Fibroblast of skin of right biceps (primary cell): ENCODE results near the gene PSTPIP2.
A peak's percentile ranks its signal among the peaks of the same experiment; 100 is the strongest.
"Not testable (repeated sequence)": the region's sequence is repeated elsewhere in the genome, so short reads cannot be mapped to it uniquely, and the experiment has no call there.

Source experiments
- DNase-seq: peaks from one replicate; pipeline ENCODE4 v3.0.0-alpha.2; 2013

The PSTPIP2 gene

DNA sequence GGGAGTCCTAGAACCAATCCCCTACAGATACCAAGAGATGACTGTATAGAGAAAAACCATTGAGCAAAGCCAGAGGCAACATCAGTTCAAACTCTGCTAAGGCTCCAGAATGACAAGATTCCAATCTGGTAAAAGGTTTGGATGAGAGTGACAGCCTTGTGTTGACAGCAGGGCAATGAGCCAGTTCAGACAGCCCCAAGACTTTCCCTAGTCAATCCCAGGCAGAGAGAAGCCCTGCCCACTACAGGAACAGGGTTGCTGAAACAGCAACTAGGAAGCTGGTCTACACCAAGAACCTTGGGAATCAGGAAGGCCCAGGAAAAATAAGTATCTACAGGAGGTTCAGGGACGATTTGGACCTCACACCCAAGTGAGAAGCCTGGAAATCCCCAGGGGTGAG lies 3.3 kb downstream of the PSTPIP2 start:
- DNase-seq, result no peak

DNA sequence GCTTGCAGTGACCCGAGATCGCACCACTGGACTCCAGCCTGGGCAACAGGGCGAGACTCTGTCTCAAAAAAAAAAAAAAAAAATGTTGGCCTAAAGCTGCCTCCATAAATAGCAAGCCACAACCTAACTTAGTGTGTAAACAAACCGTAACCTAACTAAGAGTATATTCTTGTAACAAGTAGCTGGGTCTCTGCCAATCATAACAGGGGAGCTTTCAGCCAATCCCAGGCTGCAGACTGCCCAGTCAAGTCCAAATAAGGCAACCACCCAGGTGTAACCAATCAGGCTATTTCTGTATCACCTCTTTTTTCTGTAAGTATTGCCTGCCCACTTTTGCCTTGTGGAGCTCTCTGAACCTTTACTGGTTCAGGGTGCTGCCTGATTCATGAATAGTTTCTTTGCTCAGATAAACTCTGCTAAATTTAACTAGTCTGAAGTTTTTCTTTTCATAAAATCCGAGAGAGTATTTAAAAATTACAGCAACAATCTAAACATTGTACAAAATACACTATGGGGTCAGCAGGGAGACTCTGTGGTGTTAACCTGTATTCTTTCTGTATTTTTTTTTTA lies 4.5 kb downstream of the PSTPIP2 start:
- DNase-seq, result peak; percentile 37

DNA sequence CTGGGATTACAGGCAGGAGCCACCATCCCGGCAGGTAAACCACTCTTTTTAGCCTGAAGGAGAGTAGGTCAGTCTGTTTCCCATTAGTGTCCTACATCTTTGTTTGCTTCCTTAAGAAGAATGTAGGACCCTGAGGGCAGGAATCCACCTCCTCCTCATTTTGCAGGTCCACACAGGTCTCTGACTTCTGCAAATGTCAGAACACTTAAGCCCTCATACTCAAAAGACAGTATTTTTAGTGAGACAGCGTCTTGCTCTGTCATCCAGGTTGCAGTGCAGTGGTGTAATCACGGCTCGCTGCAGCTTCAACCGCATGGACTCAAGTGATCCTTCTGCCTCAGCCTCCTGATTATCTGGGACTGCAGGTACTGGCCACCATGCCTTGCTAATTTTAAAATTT lies 9.3 kb downstream of the PSTPIP2 start:
- DNase-seq, result no peak

DNA sequence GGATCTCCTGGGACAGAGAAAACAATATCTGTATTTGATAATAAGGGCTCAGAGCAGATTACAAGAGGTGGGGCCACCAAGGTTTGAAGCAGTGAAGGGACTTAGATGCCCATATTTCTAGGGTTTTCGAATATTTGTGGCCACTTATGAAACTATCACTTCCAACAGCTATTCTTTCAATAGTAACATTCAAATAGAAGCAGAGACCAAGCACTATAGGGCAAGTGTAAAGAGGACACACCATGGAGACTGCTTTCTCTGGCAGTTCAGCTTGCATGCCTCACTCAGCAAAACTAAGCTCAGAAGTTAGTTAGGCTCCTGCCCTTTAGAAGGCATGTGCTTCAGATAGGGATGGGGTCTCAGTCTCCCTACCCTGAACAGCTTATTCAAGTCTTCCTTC lies 10.3 kb downstream of the PSTPIP2 start:
- DNase-seq, result no peak

DNA sequence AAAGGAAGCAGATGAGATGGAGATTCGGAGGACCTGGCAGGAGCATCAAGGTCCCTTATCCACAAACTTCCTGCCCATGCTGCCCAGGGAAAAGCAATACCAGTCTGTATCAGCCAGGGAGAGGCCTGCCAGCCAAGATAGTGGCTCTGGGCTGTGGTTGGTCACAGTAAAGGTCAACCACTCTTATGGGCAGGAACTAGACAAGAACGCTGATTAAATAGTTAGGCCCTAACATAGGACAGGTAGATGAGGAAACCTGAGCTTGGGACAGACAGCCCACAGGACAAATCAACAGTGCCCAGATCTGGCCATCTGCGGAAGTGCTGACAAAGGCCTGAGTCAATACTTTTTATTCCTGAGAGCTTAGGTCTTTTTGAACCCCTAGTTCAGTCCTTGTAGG lies 10.7 kb downstream of the PSTPIP2 start:
- DNase-seq, result no peak

DNA sequence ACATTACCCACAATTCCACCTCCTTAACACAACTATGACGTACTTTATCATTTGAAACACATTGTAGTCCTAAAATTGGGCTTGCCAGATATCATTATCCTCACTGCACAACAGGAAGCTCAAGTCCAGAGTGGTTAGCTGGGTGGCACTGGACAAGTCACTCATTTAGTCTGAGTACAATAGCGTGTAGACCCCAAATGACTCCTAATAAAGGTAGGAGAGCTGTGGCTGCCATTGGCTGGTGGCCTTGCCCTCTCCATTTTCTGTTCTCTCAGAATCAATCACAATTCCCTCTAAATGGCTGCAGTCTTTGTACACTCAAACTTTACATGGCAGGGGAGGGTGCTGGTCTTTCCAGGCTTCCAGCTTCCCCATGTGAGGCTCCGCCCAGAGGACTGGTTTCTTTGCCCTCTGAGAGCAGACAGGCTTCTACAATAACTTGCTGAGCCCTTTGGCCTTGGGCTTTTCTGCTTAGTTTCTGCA lies 11.7 kb downstream of the PSTPIP2 start:
- DNase-seq, result no peak

DNA sequence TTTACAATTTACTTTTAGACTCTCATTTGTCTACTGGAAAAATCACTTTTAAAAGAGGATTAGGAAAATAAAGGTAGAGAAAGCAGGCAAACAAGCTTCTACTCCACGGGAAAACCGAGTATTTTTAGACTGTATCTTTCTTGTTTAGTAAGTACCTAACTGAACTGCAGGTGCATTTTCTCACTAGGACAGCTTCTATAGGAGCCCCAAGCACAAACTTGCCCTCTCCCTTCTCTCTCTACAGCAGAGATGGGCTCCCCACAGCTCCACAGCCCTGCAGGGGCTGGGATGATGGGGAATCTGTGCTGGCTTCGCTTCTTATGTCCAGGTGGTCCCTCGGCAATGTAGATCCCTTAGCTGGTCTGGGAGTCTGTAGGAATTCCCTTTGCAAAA lies 16.2 kb downstream of the PSTPIP2 start:
- no peak for DNase-seq

DNA sequence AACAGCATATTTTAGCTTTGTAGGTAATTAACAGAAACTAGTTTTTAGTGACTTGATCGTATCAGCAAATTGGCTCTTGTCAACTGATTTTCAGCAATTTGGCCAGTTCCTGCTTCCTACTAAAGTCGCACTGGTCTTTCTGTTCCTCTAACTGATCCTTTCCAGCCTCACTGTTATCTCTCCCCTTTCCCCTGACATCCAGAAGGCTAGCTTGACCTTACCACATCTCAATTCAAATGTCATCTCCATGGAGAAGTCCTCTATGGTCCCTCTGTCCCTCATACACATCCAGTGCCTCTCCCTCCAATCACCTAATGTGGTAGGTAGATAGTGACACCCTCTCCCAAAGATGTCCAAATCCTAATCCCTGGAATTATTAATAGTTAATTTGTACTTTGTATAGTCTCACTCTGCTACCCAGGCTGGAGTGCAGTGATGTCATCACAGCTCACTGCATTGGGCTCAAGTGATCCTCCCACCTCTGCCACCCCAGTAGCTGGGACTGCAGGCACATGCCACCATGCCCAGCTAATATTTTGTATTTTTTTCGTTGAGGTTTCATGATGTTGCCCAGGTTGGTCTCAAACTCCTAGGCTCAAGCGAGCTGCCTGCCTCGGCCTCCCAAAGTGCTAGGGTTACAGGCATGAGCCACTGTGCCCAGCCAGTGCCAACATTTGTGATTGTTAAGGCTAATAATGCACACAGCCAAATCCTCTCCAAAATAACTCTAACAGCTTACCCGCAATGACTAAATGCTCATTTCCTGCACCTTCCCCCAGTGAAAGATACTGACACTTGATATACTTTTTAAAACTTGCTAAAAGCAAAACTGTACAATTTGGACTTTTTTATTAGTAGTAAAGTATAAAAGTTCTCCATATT lies 16.9 kb downstream of the PSTPIP2 start:
- DNase-seq, result no peak

DNA sequence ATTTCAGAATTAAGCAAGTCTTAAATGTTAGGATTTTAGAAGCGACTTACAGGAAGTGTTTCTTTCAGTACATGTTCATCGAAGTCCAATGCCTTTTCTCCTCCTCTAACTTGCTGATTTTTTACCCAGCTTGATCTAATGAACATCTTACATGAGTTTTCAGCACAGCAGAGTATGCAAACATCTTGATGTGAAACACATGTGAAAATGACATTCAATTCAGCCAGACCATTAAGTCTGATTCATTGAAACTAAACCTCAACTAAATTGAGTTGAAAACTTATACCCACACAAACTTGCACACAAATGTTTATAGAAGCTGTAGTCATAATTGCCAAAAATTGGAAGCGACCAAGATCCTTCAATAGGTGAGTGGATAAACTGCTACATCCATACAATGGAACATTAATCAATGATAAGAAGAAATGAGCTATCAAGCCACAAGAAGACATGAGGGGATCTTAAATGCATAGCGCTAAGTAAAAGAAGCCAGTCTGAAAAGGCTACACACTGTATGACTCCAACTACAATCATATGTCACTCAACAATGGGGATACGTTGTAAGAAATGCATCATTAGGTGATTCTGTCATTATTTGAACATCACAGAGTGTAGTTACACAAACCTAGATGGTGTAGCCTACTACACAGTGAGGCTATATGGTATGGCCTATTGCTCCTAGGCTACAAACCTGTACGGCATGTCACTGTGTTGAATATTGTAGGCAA lies 18.5 kb downstream of the PSTPIP2 start:
- peak; percentile 75 for DNase-seq

DNA sequence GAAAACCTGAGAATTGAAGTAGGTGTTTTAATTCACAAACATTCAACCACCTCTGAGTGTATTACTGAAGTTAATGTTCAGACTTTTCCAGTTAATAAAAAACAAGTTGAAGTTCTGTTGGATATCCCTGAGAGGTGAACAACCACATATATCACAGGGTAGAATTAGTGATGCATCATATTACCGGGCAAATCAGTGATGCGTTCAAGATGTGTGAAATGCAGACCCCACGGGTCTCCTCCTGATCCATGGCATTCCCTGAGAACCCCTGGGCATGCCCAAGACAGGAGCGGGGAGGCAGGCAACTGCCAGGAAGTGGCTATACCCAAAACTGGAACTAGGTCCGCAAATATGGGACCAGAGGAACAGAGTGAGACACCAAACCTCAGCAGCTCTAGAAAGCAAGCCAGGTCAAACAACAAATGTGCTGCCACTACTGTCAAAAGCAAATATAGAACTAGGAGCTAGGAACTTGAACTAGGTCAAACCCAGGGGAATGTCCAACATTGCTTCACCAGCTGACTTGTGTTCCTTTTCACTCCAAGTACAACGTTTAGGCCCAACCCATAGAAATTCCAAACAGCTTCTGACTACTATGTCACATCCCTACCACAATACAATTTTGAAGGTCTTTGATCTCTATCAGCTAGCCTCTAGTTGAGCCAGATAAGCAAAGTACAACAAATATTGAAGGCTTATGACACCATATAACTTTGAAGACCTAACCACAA lies 20.2 kb downstream of the PSTPIP2 start:
- peak; percentile 39 for DNase-seq

DNA sequence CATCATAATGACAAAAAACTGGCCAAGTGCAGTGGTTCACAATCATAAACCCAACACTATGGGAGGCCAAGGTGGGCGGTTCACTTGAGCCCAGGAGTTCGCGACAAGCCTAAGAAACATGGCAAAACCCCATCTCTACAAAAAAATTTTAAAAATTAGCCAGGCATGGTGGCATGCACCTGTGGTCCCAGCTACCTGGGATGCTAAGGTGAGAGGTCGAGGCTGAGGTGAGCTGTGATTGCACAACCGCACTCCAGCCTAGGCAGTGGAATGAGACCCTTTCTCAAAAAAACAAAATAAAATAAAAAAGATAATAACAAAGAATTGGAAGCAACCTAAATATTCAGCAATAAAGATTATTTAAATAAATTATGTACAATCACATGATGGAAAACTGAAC lies 21.8 kb downstream of the PSTPIP2 start:
- no peak for DNase-seq

DNA sequence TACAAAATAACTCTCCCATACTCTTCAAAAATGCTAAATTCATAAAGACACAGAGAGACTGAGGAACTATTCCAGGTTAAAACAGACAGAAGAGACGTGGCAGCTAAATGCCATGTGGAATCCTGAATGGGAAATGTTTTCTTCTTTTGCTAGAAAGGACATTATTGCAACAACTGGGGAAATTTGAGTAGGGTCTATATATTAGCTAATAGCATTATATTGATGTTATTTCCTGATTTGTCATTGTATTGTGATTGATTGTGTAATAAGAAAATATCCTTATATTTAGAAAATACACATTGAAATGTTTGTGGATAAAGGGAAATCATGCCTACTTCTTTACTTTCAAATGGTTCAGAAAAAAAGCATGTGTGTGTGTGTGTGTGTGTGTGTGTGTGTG lies 23.4 kb downstream of the PSTPIP2 start:
- DNase-seq, result no peak

DNA sequence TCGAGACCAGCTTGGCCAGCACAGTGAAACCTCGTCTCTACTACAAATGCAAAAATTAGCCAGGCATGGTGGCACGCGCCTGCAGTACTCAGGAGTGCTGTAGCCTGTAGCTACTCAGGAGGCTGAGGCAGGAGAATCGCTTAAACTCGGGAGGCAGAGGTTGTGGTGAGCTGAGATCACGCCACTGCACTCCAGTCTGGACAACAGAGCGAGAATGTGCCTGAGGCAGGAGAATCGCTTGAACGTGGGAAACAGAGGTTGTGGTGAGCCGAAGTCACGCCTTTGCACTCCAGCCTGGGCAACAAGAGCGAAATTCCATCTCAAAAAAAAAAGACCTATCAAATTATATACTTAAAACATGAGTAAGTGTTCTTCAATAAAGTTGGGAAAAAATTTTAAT lies 24.7 kb downstream of the PSTPIP2 start:
- not testable (repeated sequence) for DNase-seq

DNA sequence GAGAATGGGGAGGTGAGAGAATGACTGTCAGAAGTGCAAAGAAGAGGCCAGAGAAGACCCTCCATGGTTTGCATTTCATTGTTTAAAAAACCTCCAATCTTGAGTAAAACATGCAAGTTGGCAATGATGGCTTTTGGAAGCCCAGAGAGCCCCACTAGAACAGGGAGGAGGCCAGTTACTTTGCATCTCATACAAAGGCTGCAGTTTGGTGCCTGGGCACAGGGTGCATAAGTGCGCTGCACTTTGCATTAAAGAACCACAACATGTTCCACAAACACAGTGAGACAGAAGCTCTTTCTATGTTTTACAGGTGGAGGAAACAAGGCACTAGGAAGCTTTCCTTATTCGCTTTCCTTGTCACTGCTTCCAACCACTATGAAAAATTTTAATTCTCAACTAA lies 25.4 kb downstream of the PSTPIP2 start:
- no peak for DNase-seq

DNA sequence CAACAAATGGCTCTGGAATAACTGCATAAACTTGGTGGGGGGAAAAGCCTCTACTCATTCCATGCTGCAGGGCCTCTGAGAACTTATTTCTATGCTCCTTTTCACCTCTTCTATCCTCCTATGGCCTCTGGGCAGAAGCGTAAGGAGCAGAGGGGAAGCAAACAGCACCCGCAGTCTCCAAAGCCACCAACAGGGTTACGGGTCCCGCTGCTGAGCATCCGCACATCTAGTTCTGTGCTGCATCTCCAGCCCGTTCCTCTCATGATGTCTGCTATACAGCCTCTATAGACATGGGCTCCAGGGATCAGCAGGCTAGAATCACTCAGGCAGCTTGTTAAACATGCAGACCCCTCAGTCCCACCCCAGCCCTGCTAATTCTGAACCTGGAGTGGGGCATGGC lies 25.9 kb downstream of the PSTPIP2 start:
- DNase-seq, result no peak

DNA sequence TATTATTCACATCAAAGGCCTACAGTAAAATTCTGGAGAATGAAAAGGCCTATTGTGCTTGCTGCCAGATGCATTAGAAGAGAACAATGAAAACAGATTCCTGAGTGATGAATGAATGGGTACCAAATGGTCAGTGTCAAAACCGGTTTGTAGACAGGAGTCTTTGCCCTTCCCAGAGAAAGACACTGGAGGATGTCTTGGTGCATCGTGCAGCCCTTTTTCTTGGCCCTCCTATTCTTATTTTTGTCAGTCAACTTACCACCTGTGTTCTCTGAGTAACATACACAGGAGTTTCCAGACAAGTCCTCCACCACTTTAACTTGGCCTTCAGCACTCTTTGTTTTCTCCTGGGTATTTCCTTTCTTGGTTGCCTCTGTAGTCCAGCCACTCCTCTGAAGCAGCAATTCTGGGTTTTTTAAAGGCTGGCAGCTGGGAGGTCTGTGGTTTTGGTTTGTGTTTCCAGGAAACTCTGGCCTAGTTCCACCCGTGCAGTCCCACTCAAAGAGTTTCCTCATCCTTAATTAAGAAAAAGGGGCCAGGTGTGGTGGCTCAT lies 29.4 kb downstream of the PSTPIP2 start:
- DNase-seq, result peak; percentile 38

DNA sequence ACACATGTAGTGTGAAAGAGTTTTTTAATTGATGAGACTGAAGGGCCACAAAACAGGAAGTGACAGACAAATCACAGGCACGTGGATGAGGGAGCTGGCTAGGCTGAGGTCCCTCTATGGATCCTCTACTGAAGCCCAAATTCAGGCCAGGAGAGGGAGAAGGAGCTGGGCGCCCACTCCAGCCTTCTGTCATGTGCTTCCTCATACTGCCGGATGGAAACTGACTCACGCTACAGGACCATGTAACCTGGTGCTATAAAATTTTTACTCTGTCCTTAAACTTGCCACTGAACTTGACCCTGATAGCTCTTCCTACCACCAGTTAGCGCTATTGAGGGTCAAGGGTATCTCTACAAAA lies 31.3 kb downstream of the PSTPIP2 start:
- DNase-seq, result no peak

DNA sequence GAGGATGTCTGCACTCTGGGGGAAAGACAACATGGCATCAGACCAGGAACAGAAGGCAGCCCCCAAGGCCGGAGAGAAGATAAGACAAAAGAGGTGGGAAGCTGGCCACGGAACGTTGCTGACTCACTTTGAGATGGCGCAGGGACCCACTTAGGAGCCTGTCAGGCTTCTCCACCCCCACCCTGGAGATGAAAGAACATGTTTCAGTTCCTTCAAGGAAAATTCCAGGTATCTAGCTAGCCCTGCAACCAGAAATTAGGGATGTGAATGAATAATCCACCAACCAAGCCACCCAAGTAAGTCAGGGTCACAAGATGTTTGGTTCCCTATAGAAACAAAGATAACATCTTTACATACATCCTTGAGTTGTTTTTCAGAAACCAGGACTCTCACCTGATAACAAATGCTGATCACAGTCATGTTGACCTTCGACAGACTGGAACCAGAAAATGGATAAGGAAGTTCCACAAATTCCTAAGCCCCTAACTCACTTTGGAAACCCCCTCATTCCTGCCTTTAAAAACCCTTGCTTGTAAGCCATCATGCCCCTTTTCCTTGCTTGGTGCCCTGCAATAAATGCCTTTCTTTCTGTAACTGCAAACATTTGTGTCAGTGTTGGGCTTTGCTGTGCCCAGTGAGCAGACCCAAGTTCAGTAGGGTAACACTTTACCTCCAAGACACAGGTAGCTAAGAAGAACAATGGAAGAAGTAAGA lies 31.9 kb downstream of the PSTPIP2 start:
- DNase-seq, result no peak

DNA sequence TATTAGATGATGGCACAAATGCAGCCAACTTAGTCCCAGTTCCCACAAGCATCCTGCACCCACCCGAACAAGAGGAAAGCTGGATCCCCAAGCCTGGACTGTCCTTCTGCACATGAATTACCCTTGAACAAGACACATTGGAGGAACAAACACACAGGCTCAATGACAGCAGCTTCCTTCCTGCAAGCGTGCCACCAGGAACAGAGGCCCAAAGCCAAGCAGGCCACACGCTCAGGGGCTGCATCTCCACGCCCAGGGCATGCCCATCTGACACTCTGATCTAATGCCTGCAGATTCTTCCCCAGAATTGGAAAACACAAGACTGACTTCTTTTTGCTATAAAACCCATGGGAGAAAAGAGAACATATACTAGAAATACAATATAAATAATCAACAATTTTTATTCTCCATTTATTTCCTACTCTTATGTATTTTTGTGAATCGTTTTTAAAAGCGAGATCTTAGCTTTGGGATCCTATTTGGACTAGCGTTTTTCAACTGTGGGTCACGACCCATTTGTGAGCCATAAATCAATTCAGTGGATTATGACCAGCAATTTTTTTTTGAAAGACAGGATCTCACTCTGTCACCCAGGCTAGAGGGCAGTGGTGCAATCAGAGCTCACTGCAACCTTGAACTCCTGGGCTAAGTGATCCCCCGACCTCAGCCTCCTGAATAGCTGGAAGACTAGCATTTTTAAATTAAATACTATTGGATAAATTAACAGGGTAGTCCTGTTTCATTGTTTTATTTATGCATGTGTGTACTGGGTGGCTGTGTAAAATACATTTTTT lies 34.4 kb downstream of the PSTPIP2 start:
- DNase-seq, result no peak

DNA sequence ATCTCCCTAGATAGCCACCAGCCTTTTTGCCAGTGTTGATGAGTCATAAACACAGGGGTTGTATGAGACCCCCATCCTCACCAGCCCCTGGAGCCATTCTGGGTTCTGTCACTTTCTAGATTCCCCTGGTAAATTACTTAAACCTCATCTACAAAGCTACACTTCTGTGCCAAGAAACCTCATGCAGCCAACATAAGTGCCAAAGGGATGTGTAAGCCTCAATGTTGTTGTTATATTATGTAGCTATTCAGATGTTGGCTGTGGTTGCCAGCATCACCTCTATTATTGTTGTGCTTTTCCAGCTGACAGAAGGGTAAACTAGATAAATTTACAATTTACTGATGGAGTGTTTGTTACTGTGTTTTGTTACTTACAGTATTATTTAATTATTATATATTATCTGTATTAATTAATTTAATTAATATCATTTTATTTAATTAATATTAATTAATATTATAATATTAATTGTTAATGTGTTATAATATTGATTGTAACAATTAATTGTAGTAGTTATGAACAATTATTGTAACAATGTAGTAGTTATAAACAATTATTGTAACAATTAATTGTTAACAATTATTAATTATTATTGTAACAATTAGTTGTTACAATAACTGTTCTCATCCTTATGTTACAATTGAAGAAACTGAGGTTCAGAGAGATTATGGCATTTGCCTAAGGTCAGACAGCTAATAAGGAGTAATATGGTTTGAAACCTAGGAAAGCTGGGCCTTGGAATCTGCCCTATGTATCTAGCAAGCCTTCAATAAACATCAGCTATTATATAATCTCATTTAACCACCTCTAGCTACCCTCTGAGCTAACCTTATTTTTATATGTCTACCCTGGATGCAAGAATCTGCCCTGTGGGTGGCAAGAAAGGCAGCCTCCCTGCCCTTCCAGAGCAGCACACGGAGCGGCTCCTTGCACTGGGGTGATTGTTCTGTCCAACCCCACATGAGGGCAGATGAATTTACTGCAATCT lies 36.1 kb downstream of the PSTPIP2 start:
- DNase-seq, result peak; percentile 47
